Fibroblast of lung (primary cell): ENCODE data around the gene TMEM123.

Experiments
- CTCF ChIP-seq, 2 donors: IDR thresholded peaks in 1 of 2; conservative IDR thresholded peaks in 1 of 2; 1 replicate in 1 of 2; 2 replicates in 1 of 2; pipeline ENCODE4 v1.5.1; 2011 to 2012; ENCODE audit warnings: low read length in 2 of 2, control low read depth in 1 of 2, inconsistent platforms in 1 of 2, low read depth in 1 of 2, mild to moderate bottlenecking in 1 of 2
- EZH2 ChIP-seq: IDR thresholded peaks from 2 replicates; pipeline ENCODE4 v1.5.1; 2012; ENCODE audit warnings: low read length, control low read depth, mild to moderate bottlenecking; ENCODE audit errors: missing control alignments

- no peak for TF ChIP-seq CTCF (conservative IDR thresholded peaks at IDR 0.05 in 1 of 2, IDR thresholded peaks at IDR 0.05 in 1 of 2; ENCODE audit: low read depth in 1 of 2, low read length in 2 of 2)
- TF ChIP-seq EZH2 = no peak
Observed at GRCh38 chr11:102476812-102477211, 24.2 kb upstream of the TMEM123 start.
